GM12878 (cell line): ENCODE measurements around the gene TBCE. TPM values are rescaled to one million over a fixed set of nuclear protein-coding genes. Genes with fewer than 3 reads are reported as not detected.
A peak's percentile ranks its signal among the peaks of the same experiment; 100 is the strongest.

Source experiments
- ATAC-seq: fragments of 200-7000 bp; cut with Tn5 transposase; 3 replicates; pipeline ENCODE4 v1.9.1; 2020; ENCODE audit warnings: mild to moderate bottlenecking, moderate library complexity
- BruUV-seq: library from RNA; stranded (reverse); fragments of 400-500 nt; replicated peaks from 2 replicates; lab custom pipeline; 2021; lab: Mats Ljungman, UMichigan
- CTCF ChIA-PET: fragments of 300-600 bp; sonication (Branson Sonifier 250); formaldehyde crosslinking; extraction: SDS; loops from one replicate; lab custom pipeline; 2021; ENCODE audit warnings: inconsistent platforms; lab: Yijun Ruan, JAX
- POLR2A ChIA-PET: fragments of 350-600 bp; formaldehyde crosslinking; extraction: SDS; loops from one replicate; lab custom pipeline; 2021; ENCODE audit warnings: inconsistent platforms; lab: Charles Lee
- RAD21 ChIA-PET: fragments of 300-600 bp; sonication (Branson Sonifier 250); formaldehyde crosslinking; loops from one replicate; lab custom pipeline; 2023; ENCODE audit warnings: antibody characterized with exemption; ENCODE audit not compliant: unreplicated experiment; lab: Charles Lee
- SMC1A ChIA-PET: fragments of 300-600 bp; sonication (Branson Sonifier 250); formaldehyde crosslinking; loops from one replicate; lab custom pipeline; 2023; ENCODE audit not compliant: unreplicated experiment, uncharacterized antibody; lab: Charles Lee
- DNase-seq: peaks from one replicate; pipeline ENCODE4 v3.0.0-alpha.2; 2011; ENCODE audit warnings: low read depth, low spot score
- FAIRE-seq: peaks from 3 replicates; lab custom pipeline; 2011; peaks lifted over from hg19 to GRCh38; lab: Jason Lieb, UNC
- H2AFZ ChIP-seq: 2 replicates; pipeline ENCODE4 v1.6.0; 2011; ENCODE audit warnings: low read depth, low read length, control low read depth; ENCODE audit not compliant: control insufficient read depth
- H3K27ac ChIP-seq: 2 replicates; pipeline ENCODE4 v1.5.1; 2011; ENCODE audit warnings: control low read depth; ENCODE audit not compliant: control insufficient read depth, insufficient read depth
- H3K27me3 ChIP-seq, 2 experiments: replicated peaks in 1 of 2; 2 replicates each; pipeline versions ENCODE4 v1.6.0 to v1.6.1; 2011; ENCODE audit warnings: low read length in 1 of 2; ENCODE audit not compliant: control insufficient read depth in 2 of 2, insufficient read depth in 2 of 2
- H3K36me3 ChIP-seq, 2 experiments: 2 replicates each; pipeline ENCODE4 v1.5.1; 2011; ENCODE audit warnings: low read length in 1 of 2; ENCODE audit not compliant: control insufficient read depth in 2 of 2, insufficient read depth in 2 of 2
- H3K4me1 ChIP-seq: 2 replicates; pipeline ENCODE4 v1.6.1; 2011; ENCODE audit warnings: mild to moderate bottlenecking, low read length, moderate library complexity, mixed read lengths; ENCODE audit not compliant: control insufficient read depth, insufficient read depth
- H3K4me2 ChIP-seq: 2 replicates; pipeline ENCODE4 v1.6.0; 2011; ENCODE audit warnings: control low read depth; ENCODE audit not compliant: control insufficient read depth, insufficient read depth
- H3K4me3 ChIP-seq: fragments of 200-600 bp; sonication (generic); 2 replicates; pipeline ENCODE4 v1.5.1; 2016
- H3K79me2 ChIP-seq: 2 replicates; pipeline ENCODE4 v1.6.0; 2011; ENCODE audit warnings: low read length; ENCODE audit not compliant: control insufficient read depth, insufficient read depth
- H3K9ac ChIP-seq: 2 replicates; pipeline ENCODE4 v1.8.0; 2011; ENCODE audit warnings: low read length, control low read depth, mixed read lengths; ENCODE audit not compliant: control insufficient read depth, insufficient read depth
- H3K9me3 ChIP-seq: replicated peaks from 3 replicates; pipeline ENCODE4 v1.5.1; 2011; ENCODE audit warnings: mild to moderate bottlenecking, low read length; ENCODE audit not compliant: control insufficient read depth, insufficient read depth
- H4K20me1 ChIP-seq: 2 replicates; pipeline ENCODE4 v1.6.0; 2011; ENCODE audit not compliant: control insufficient read depth, insufficient read depth
- CHD1 ChIP-seq: IDR thresholded peaks from 2 replicates; pipeline ENCODE4 v1.6.1; 2012; ENCODE audit warnings: low read depth, low read length, improper control_type of control experiment
- ESRRA ChIP-seq: IDR thresholded peaks from 2 replicates; pipeline ENCODE4 v1.6.1; 2012; ENCODE audit warnings: mild to moderate bottlenecking, low read length, improper control_type of control experiment
- HDAC6 ChIP-seq: fragments of 200-600 bp; sonication (generic); IDR thresholded peaks from one replicate; pipeline ENCODE4 v1.8.0; 2017; ENCODE audit warnings: antibody characterized with exemption; ENCODE audit not compliant: unreplicated experiment
- MYC ChIP-seq: IDR thresholded peaks from 2 replicates; pipeline ENCODE4 v1.6.1; 2011; ENCODE audit warnings: mild to moderate bottlenecking, low read length, moderate library complexity, inconsistent platforms; ENCODE audit not compliant: insufficient read depth, insufficient replicate concordance, insufficient read length, severe bottlenecking
- RUNX3 ChIP-seq: IDR thresholded peaks from 2 replicates; pipeline ENCODE4 v1.6.1; 2012; ENCODE audit warnings: low read length, inconsistent platforms
- SMC3 ChIP-seq: IDR thresholded peaks from 2 replicates; pipeline ENCODE4 v1.6.1; 2011; ENCODE audit warnings: low read length, improper control_type of control experiment, borderline replicate concordance
- YY1 ChIP-seq: IDR thresholded peaks from 2 replicates; pipeline ENCODE4 v1.6.1; 2011; ENCODE audit warnings: low read depth, mild to moderate bottlenecking, low read length
- ZZZ3 ChIP-seq: IDR thresholded peaks from 2 replicates; pipeline ENCODE4 v1.6.1; 2011; ENCODE audit warnings: low read depth; ENCODE audit not compliant: control insufficient read depth, insufficient read length
- WGBS: methylation state at CpG from one replicate; pipeline ENCODE4 v1.1.6; 2016; ENCODE audit warnings: low lambda C conversion rate; ENCODE audit not compliant: insufficient replicate concordance, insufficient coverage; ENCODE audit errors: missing lambda C conversion rate; 5-methylcytosine and 5-hydroxymethylcytosine counted together
- in situ Hi-C: fragments of 300-500 bp; cut with MboI; formaldehyde crosslinking; loops from 9 replicates; pipeline ENCODE4 v1.14.3; 2018; ENCODE audit warnings: mixed read lengths
- intact Hi-C: fragments of 100-400 bp; cut with micrococcal nuclease; formaldehyde crosslinking; loops from one replicate; pipeline ENCODE4 v1.14.2; 2022; ENCODE audit not compliant: unreplicated experiment
- polyA plus RNA-seq, 11 experiments: library from polyadenylated mRNA; depleted of rRNA in 4 of 11; unstranded in 6 of 11; stranded (reverse) in 5 of 11; fragments of >200 nt; fragmentation: Nextera tagmentation in 4 of 11; fragmentation: Illumina TruSeq in 1 of 11; extraction: Ambion mirVana in 4 of 11; extraction: Trizol in 1 of 11; gene quantifications; 1 replicate in 1 of 11; 2 replicates in 10 of 11; pipeline versions ENCODE4 v1.2.1 to v1.2.3, GENCODE V29; 2011 to 2016; ENCODE audit warnings: inconsistent platforms in 2 of 11, missing spikeins in 2 of 11, low read depth in 1 of 11
- total RNA-seq, 4 experiments: library from RNA; depleted of rRNA in 3 of 4; stranded (reverse); fragments of >200 nt in 3 of 4; fragmentation: Illumina TruSeq in 1 of 4; extraction: Trizol in 1 of 4; gene quantifications; 2 replicates each; pipeline versions ENCODE4 v1.2.1 to v1.2.3, GENCODE V29; 2013 to 2021
- TF ChIP-seq, protein P1 (sequence below): fragments of 450-650 bp; IDR thresholded peaks from 2 replicates; pipeline ENCODE4 v1.6.1; 2017; ENCODE audit warnings: mild to moderate bottlenecking
- TF ChIP-seq, protein P2 (sequence below): IDR thresholded peaks from 2 replicates; pipeline ENCODE4 v1.6.1; 2011; ENCODE audit warnings: borderline replicate concordance, low read depth, mild to moderate bottlenecking, moderate library complexity, mixed read lengths, low read length; ENCODE audit not compliant: insufficient read depth; ENCODE audit errors: extremely low read length
- TF ChIP-seq, protein P3 (sequence below): fragments of 450-650 bp; IDR thresholded peaks from 2 replicates; pipeline ENCODE4 v1.6.1; 2017; ENCODE audit warnings: mild to moderate bottlenecking, moderate library complexity
- TF ChIP-seq, protein P4 (sequence below): fragments of 450-650 bp; IDR thresholded peaks from 2 replicates; pipeline ENCODE4 v1.6.1; 2017; ENCODE audit warnings: borderline replicate concordance

The TBCE gene
- total and polyA plus RNA-seq, 10 of the 15 experiments (the other 5 are each of a cell fraction or from before 2014, with no cell fraction given), result 22.7 to 48.7 (median 29.2) TPM

DNA sequence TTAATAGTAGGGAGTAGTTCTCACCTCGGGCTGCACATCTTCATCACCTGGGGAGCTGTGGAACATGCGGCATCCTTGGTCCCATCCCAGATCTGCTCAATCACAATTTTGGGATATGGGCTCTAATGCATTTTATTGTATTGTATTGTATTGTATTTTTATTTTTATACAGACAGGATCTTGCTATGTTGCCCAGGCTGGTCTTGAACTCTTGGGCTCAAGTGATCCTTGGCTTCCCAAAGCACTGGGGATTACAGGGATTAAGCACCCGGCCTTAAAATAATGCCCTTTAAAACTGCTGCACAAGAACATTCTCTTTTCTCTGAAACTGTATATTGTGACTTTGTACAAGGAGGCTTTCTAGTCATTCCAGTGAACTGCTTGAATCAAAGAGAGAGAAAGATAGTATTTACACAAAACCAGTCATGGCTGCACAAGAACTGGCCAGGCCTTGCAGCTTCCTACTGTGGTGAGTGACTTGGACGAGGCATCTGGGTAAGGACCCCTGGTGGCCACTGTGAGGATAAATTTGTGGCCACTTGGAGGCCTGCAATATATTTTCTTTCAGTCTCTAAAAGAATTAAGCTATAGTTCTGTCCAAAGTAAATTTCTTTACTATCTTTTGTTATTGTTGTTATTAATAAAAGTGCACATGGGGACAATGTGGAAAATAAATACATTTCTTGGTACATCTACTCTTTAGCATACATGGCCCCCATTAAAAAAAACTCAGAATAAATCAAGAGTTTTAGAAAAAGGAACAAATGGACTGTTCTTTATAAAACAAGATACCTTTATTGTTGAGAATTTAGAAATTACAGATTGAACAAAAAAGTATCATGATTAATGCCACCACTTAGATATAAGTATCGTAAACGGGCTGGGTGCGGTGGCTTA, 48.0 kb downstream of the TBCE start:
- POLR2A ChIA-PET, result interaction anchor here (0.7 kb wide), 1 partner anchor 919 kb away, joined by 3 read pairs; no protein-coding TSS in a partner anchor
- no TSS peak for BruUV-seq
- no peak overlapping the region for H3K9ac ChIP-seq
- 71% methylated on average over 7 of the region's 7 CpGs for WGBS
- H3K4me3 ChIP-seq, result no peak overlapping the region
- intact Hi-C loops (loop anchor here (1.0 to 10.0 kb wide), 6 partner anchors 84 to 1300 kb away; no protein-coding TSS in a partner anchor), in situ Hi-C loops (loop anchor here (5.0 kb wide), 2 partner anchors 168 to 313 kb away; no protein-coding TSS in a partner anchor)
- CTCF ChIA-PET, result interaction anchor here (0.6 to 5.3 kb wide), 47 partner anchors 8 to 1091 kb away, joined by 3 to 101 read pairs (median 6); partner anchors contain the start of genes B3GALNT2, RBM34 and TBCE
- peak overlapping the region; percentile 21; the same call in 1 of the 2 replicates for H2AFZ ChIP-seq
- FAIRE-seq (peak; percentile 13), ATAC-seq (peak; percentile 97), DNase-seq (peak; percentile 15)
- no peaks in the 10 kb centered on the region; a peak in 1 of 4 replicates for H3K36me3 ChIP-seq
- H3K9me3 ChIP-seq, result no peaks in the 10 kb centered on the region
- H3K79me2 ChIP-seq, result no peaks in the 10 kb centered on the region
- no peak overlapping the region for H3K4me2 ChIP-seq
- no peaks in the 10 kb centered on the region for H3K27me3 ChIP-seq
- H3K27ac ChIP-seq, result no peak overlapping the region
- no peaks in the 10 kb centered on the region for H3K4me1 ChIP-seq
- SMC1A ChIA-PET, result interaction anchor here (0.6 to 3.3 kb wide), 31 partner anchors 8 to 962 kb away, joined by 3 to 46 read pairs (median 5); partner anchors contain the start of genes B3GALNT2, RBM34 and TBCE
- RAD21 ChIA-PET, result interaction anchor here (0.7 to 3.3 kb wide), 22 partner anchors 9 to 927 kb away, joined by 3 to 28 read pairs (median 6); partner anchors contain the start of gene B3GALNT2
- no peaks in the 10 kb centered on the region for H4K20me1 ChIP-seq
- TF ChIP-seq ZZZ3 (no peak), CHD1 (no peak), ESRRA (no peak), MYC (no peak), SMC3 (peak; percentile 81), YY1 (peak; percentile 85), HDAC6 (no peak), RUNX3 (peak; percentile 63)
- TF ChIP-seq, protein P1, sequence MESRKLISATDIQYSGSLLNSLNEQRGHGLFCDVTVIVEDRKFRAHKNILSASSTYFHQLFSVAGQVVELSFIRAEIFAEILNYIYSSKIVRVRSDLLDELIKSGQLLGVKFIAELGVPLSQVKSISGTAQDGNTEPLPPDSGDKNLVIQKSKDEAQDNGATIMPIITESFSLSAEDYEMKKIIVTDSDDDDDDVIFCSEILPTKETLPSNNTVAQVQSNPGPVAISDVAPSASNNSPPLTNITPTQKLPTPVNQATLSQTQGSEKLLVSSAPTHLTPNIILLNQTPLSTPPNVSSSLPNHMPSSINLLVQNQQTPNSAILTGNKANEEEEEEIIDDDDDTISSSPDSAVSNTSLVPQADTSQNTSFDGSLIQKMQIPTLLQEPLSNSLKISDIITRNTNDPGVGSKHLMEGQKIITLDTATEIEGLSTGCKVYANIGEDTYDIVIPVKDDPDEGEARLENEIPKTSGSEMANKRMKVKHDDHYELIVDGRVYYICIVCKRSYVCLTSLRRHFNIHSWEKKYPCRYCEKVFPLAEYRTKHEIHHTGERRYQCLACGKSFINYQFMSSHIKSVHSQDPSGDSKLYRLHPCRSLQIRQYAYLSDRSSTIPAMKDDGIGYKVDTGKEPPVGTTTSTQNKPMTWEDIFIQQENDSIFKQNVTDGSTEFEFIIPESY, result no peak
- TF ChIP-seq, protein P2, sequence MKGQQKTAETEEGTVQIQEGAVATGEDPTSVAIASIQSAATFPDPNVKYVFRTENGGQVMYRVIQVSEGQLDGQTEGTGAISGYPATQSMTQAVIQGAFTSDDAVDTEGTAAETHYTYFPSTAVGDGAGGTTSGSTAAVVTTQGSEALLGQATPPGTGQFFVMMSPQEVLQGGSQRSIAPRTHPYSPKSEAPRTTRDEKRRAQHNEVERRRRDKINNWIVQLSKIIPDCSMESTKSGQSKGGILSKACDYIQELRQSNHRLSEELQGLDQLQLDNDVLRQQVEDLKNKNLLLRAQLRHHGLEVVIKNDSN, result no peak
- TF ChIP-seq, protein P3, sequence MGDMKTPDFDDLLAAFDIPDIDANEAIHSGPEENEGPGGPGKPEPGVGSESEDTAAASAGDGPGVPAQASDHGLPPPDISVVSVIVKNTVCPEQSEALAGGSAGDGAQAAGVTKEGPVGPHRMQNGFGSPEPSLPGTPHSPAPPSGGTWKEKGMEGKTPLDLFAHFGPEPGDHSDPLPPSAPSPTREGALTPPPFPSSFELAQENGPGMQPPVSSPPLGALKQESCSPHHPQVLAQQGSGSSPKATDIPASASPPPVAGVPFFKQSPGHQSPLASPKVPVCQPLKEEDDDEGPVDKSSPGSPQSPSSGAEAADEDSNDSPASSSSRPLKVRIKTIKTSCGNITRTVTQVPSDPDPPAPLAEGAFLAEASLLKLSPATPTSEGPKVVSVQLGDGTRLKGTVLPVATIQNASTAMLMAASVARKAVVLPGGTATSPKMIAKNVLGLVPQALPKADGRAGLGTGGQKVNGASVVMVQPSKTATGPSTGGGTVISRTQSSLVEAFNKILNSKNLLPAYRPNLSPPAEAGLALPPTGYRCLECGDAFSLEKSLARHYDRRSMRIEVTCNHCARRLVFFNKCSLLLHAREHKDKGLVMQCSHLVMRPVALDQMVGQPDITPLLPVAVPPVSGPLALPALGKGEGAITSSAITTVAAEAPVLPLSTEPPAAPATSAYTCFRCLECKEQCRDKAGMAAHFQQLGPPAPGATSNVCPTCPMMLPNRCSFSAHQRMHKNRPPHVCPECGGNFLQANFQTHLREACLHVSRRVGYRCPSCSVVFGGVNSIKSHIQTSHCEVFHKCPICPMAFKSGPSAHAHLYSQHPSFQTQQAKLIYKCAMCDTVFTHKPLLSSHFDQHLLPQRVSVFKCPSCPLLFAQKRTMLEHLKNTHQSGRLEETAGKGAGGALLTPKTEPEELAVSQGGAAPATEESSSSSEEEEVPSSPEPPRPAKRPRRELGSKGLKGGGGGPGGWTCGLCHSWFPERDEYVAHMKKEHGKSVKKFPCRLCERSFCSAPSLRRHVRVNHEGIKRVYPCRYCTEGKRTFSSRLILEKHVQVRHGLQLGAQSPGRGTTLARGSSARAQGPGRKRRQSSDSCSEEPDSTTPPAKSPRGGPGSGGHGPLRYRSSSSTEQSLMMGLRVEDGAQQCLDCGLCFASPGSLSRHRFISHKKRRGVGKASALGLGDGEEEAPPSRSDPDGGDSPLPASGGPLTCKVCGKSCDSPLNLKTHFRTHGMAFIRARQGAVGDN, result no peak
- TF ChIP-seq, protein P4, sequence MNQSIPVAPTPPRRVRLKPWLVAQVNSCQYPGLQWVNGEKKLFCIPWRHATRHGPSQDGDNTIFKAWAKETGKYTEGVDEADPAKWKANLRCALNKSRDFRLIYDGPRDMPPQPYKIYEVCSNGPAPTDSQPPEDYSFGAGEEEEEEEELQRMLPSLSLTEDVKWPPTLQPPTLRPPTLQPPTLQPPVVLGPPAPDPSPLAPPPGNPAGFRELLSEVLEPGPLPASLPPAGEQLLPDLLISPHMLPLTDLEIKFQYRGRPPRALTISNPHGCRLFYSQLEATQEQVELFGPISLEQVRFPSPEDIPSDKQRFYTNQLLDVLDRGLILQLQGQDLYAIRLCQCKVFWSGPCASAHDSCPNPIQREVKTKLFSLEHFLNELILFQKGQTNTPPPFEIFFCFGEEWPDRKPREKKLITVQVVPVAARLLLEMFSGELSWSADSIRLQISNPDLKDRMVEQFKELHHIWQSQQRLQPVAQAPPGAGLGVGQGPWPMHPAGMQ, result no peak
